ENCODE measurements around the gene IMPA2.
"Not testable (repeated sequence)": the region's sequence is repeated elsewhere in the genome, so short reads cannot be mapped to it uniquely, and the experiment has no call there.

IMPA2 gene

DNA sequence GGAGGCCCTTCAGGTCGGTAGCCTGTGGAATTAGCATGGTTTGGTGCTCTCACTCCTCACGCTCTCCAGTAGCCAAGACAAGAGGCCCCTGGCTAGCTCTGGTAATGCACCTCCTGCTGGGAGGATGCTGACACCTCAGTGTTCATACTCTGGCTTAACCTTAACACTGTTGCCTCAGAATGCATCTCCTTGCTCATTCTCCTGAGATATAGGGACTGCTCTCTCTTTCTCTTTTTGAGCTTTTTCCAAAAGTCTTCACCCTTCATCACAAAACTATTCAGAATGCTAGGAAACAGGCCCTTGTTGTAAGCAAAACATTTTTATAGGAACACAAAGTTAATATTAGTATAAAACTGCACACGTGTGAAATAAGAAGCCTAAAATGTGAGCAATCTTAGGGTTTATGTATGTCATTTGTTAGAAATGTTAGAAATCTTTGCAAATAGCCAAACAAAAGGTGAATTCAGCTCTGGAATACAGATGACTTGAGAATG lies 17.3 kb upstream of the IMPA2 start:
- no peak for FAIRE-seq

DNA sequence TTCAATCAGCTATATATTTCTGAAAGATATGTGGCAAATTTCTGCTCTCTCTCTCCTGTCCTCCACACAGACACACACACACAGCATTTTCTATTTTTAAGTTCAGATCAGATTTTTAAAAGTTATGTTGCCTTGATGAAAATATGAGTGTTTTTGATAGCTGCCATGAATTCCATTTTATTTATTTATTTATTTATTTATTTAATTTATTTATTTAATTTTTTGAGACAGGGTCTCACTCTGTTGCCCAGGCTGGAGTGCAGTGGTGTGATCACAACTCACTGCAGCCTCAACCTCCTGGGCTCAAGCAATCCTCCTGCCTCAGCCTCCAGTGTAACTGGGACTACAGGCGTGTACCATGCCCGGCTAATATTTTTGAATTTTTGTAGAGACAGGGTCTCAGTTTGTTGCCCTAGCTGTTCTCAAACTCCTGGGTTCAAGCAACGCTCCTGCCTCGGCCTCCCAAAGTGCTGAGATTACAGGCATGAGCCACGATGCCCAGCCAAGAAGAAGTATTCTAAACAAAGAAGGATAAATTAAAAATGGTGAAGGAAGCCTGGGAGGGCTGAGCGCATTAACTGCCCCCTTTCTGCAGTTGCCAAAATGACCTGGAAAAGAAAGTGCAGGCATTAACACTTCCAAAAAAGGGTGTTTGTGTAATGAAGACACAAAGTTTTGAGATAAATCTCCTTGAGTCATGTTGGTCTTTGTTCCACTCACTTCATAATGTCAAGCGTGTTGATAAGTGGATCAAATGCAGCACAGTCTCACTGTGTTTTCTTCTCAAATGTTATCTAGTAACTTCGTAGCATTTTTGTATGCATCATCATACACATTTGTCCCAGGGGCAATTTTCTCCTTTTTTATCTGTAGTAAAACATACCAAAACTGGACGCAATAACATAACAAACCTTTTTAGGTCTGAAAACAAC lies 11.1 kb upstream of the IMPA2 start:
- no peak for FAIRE-seq

DNA sequence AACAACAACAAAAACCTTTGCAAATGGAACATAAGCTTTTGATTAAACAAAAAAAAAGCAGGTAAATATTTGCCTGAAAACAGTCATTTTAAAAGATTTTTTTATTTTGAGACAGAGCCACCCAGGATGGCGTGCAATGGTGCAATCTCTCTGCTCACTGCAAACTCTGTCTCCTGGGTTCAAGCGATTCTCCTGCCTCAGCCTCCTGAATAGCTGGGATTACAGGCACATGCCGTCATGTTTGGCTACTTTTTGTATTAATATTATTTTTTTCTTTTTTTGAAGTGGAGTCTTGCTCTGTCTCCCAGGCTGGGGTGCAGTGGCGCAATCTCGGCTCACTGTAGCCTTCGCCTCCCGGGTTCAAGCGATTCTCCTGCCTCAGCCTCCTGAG lies 10.5 kb upstream of the IMPA2 start:
- FAIRE-seq = not testable (repeated sequence)

DNA sequence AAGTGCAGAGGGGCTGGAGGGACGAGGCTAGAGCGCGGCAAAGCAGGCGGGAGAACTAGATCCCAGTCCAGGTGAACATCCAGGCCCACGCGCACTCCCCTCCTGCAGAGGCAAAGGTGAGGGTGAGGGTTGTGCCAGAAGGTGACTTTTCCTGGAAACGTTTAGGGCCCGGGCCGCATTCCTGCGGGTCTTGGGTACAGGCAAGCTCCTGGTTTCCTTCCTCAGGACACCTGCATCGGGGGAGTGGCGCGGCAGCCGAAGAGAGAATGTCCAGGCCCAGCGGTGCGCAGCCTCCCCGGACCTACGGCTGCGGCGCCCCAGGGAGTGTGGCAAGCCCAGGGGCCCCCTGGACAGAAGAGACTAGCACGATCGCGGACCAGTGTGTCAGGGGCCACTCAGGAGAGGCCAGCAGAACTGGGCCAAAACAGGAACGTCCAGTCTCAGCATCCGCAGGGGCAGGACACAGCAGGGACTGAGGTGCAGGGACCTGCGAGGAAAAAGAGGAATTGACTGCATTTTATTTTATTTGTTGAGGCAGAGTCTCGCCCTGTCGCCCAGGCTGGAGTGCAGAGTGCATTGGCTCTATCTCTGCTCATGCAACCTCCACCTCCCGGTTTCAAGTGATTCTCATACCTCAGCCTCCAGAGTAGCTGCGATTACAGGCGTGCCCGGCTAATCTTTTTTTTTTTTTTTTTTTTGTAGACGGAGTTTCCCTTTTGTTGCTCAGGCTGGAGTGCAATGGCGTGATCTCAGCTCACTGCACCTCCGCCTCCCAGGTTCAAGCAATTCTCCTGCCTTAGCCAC lies 8.7 kb upstream of the IMPA2 start:
- FAIRE-seq = no peak

DNA sequence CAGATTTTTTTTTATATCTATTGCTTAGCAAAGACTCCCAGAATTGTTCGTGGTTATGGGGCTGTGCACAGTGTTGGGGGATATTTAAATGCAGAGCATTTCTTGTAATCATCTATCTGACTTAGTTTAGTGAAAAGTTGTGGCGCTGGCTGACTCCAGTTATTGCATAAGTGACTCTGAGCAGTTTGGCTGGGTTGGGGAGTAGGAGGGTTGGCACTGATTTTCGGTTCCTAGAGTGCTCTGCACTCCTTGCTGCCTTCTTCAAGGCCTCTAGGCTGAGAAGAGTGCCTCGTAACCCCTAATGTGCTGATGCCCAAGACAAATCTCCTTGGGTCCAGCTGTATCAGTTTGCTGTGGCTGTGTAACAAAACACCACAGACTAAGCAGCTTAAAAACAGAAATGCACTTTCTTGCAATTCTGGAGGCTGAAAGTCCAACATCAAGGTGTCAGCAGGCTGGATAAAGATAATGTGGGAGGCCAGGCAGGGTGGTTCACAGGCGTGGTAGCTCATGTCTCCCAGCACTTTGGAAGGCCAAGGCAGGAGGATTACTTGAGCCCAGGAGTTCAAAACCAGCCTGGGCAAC lies 6.5 kb upstream of the IMPA2 start:
- FAIRE-seq = no peak

DNA sequence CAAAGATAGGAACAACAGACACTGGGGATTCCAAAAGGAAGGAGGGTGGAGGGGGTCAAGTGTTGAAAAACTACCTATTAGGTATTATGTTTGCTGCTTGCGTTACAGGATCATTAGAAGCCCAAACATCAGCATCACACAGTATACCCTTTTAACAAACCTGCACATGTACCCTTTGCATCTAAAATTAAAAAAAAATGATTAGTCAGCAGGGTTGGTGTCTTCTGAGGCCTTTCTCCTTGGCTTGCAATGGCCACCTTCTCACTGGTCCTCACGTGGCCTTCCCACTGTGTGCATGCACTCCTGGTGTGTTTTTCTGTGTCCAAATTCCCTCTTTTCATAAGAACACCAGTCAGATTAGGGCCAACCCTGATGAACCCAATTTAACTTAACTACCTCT lies 5.6 kb upstream of the IMPA2 start:
- FAIRE-seq = no peak

DNA sequence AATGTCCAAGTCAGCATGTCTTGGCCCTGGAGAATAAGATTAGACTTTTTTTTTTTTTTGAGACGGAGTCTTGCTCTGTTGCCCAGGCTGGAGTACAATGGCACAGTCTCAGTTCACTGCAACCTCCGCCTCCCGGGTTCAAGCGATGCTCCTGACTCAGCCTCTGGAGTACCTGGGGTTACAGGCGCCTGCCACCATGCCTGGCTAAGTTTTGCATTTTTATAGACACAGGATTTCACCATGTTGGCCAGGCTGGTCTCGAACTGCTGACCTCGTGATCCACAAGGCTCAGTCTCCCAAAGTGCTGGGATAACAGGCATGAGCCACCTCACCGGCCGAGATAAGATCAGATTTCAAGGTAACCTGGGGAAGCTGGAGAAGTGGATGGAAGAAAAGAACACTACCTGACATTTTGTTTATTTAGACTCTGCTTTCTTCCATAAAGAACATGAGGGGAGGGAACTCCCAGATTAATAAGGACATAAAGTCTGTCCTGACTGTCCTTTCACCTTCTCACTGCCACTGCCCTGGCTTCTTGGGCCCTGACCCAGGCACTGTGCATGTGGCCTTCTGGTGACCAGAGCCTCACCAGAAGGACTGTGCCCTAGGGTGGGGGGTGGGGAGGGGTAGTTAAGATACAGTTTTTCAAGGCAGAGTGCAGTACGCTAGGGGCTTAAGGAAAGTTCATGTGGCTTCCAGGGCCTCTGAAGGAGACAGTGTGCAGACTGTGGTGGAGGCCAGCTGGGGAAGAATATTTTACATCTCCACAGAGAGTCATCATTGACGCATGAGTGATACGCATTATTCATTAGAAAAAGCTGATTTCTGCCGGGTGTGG lies 4.8 kb upstream of the IMPA2 start:
- FAIRE-seq = no peak

DNA sequence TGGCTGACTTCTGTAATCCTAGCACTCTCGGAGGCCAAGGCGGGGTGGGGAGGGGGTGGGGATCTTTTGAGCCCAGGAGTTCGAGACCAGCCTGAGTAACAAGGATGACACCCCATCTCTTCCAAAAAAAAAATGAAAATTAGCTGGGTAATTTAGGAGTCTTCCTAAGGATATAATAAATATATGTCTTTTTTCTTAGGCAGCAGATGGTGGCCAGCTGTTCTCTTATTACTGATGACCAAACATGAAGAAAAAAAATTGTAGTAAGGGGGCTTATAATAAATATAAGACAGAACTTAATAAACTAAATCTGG lies 4.2 kb upstream of the IMPA2 start:
- FAIRE-seq = no peak

DNA sequence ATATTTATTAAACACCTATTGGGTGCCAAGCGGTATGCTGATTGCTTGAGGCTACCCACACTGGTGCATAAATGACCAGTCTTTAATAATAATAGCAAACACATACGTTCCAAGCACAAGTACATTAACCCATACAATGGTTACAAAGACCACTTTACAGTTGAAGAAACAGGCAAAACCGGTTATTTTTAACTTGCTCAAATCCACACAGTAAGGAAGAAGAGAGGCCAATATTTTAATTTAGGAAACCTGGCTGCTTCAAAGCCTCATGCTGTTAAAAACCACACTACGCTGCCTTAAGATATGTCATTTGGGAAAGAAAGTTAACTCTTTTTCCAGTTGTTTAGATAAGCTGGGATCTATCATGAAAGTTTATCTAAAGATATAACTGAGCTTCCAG lies 2.4 kb upstream of the IMPA2 start:
- FAIRE-seq = no peak

DNA sequence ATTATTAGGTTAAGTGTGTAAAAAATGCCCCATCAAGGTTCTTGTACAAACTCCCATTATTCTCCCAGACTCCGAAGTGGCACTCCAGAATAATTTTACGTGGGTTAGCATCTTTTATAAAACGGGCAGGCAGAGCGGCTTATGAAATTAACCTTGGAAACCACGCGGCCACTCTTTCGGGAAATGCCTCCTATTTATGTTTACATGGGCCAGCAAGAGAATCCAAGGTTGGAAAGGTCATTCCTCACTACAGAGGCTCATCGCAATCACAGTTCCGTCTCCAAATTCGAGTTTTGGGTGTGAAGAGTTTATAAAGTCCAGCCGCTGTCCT lies 1.2 kb upstream of the IMPA2 start:
- no peak for FAIRE-seq

DNA sequence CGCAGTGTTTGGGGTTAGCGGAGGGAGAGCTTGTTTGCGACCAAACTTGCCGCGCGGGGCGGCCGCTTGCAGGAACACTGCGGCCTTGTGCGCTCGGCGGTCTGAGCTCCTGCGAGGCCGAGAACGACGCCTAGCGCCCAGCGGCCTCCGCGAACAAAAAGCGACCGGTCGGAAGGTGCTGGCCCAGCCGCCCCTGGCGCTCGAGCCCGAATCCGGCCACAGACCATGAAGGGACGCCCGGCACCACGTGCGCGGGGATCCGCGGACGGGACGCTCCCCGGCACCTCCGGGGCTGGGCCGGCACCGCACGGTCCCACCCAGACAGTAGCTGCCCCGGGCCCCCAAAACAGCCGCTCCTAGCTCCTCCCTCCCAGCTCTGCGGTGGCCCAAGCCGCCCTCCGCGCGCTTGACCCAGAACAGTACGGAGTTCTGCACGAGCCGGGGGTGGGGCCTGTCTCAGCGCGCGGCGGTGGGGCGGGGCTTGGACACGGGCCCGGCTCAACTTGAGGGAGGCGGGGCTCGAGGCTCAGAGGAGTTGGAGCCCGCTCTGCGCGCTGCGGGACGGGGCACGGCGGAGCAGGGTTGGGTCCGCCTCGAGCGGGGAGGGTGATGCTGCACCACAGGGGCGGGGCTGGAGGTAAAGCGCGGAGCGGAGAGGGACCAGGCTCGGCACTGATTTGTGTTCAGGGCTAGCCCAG lies 664 bp upstream of the IMPA2 start:
- FAIRE-seq = no peak

DNA sequence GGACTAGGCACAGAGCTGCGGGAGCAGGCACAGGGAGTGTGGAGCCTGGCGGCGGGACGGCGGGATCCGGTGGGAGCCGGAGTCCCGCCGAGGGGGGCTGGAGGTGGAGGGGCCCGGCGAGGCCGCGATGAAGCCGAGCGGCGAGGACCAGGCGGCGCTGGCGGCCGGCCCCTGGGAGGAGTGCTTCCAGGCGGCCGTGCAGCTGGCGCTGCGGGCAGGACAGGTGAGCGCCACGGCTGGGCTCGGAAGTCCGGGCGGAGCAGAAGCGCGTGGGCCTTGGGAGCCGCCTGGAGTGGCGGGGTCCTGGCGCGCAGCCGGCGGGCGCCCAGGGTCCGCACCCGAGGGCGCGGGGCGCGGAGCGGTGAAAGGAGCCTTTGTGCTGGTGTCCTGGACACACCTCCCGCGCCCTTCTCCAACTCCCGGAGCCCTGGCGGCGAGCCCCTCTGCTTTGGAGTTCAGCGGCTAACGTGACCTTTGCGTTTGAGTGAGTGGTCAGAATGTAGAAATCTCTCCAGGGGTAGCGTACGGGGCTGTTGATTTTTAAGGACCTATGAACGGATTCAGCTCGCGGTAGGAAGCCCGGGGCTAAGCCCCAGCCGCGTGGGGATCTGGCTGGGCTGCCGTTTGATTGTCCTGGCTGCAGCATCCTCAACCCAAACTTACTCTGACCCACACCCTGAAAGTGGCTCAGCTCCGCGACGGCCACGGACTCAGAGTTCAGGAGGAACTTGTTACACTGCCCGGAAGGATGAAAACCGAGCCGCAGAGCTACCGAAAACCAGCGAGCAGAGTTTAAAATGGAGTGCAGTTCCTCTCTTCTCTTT lies 448 bp downstream of the IMPA2 start:
- FAIRE-seq = no peak

DNA sequence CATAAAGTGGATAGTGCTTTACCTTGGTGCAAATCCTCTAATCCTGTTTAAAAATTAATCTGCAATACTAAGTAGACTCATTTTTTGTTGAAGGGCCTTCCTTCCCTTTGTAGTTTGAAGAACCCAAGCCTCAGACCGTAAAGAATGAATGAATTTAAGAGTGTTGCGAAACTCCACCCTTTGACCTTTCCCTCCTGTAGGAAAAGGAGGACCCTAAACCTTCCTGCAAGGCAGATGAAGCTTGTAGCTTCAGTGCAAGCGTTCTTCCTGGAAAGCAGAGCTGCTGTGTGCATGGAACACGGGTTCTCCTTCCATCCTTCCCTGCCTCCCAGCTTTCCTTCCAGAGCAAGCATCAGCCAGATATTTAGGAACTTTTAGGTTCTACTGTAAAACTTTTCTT lies 1.7 kb downstream of the IMPA2 start:
- no peak for FAIRE-seq

DNA sequence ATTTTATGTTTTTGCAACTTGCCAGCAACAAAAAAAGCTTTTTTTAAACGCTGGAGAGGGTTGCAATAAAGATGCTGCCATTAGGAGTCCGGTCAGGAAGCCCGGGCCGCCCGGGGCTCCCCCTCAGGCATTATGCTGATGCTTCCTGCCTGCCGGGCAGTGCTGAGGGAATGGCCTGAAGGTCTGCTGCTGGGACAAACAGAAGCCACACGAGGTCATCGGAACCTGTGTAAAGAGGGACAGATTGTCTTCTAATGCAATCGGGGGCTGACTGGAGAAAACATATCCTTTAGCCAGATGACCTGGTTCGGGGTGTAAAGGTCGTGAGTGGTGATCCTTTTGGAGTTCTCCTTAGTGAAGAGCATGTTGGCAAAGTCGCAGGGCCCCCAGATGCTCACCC lies 2.3 kb downstream of the IMPA2 start:
- FAIRE-seq = no peak

DNA sequence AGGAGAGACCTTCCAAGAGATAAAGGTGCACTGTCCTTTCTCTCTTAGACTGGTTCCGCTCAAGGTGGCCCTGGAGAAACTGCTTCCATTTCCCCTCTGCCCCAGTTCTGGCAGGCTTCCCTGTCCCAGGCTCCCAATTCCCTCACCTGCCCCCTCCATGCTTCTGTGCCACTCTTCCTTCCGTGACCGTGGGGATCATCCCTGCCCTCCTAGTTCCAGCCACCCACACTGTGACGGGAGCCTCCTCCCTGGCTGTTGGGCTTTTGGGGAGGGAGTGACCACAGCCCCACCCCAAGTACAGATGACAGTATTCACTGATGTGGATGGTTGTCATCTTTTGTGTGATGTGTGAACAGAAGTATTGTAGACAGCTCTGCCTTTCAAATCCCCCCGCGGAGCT lies 2.8 kb downstream of the IMPA2 start:
- FAIRE-seq = no peak

DNA sequence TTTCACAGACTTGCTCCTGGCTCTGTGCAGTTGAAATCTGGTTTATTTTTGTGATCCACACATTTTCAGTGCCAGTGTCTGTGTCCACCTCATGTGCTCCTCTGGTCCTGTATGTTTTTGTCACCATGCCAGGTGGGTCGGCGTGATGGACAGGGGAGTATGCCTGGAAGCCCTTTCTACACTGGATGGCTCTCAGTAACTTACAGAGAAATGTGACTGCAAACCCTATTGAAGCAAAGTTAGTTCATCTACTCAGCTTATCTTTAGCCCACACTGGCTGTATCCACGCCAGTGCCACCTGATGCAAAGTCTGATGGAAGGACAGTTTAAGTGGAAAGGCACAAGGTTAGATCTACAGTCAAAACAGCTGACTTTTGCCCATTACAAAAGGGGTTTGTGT lies 4.3 kb downstream of the IMPA2 start:
- no peak for FAIRE-seq

DNA sequence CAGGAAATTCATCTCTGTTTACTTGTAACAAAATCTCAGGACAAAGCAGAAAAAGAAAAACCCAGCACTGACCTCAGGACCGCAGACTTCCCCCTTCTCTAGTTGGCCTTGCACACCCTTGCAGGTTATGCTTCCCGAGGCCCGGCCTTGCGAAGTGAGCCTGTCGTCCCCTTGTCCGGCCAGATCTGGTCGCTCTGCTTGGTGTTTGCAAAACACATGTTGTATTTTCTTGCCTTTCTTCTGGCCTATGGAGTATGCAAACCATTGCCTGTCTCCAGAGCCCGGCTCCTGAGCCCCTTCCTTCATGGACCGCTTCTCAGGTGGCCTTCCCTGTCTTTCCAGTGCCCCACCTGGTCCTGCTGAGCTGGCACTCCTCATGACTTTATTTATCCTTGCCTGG lies 4.8 kb downstream of the IMPA2 start:
- FAIRE-seq = no peak

DNA sequence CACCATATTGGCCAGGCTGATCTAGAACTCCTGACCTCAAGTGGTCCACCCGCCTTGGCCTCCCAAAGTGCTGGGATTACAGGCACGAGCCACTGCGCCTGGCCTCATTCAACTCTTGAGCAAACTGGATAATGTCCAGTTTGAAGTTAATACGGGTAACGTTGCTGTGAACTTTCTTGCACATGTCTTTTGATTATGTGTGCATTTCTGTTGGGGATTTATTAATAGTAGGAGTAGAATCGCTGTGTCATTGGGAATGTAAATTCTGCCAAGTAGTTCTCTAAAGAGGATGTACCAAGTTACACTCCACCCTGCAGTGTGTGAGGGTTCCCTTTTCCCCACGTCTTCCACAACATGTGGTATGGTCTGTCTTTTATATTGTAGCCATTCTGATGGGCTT lies 6.2 kb downstream of the IMPA2 start:
- no peak for FAIRE-seq

DNA sequence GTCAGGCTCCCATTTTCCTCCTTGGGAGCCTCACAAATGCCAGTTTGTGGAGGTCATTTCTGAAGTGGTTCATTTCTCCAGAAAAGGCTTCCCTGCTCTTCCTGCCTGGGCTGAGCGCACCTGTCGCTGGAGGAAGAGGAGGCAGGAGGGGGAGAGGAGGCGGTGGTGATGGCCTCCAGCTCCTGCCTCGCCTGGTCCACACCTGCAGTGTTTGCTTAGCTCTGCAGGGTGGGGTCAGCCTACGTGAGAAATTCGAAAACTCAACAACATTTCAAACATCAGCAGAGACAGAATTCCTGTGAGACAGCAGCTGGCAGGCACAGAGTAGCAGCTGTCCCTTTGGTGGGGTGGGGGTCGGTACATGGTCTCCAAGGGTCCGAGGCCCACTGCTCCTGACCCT lies 7.9 kb downstream of the IMPA2 start:
- no peak for FAIRE-seq

DNA sequence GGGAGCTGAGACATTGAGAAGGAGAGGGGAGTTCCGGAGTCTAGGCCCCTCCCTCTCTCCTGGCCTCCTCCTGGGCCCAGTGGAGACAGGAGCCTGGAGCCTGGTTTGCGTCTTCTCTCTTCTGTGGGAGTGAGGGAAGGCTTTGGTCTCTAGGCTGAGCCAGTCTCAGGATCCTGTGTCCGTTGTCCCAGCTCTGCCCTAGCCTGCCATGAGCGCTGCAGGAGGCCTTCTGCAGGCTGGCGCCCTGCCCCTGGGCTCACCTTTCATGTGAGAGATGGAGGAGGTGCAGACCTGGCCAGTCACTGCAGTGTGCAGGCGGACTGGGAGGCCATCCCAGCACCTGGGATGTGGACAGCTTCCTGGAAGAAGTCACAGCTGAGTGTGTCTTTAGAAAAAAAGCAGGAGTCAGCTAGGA lies 8.7 kb downstream of the IMPA2 start:
- no peak for FAIRE-seq

DNA sequence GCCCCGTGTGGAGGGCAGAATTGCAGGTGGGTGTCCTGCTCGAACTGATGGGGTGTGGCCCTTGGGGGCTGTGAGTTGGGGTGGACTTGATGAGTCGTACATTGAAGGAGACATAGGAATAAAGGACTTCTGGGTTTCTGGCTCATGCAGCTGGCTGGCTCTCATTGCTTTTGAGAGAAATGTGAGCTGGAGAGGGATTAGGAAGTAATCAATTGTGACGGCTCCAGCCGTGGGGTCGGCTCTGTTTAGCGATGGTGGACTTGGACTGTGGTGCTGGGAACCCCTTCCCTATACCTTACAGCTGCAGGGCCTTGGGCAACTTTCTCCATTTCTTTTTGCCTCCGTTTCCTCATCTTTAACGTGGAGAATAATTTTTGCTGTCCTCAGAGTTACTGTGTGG lies 9.2 kb downstream of the IMPA2 start:
- no peak for FAIRE-seq

Measured in colon (tissue), 2 donors.